Right renal pelvis (tissue), 4 donors: ENCODE data around the gene CD72. TPM values are rescaled to one million over a fixed set of nuclear protein-coding genes. Genes with fewer than 3 reads are reported as not detected.

Experiments used
- DNase-seq, 4 donors: peaks; one replicate each; pipeline ENCODE4 v3.0.0-alpha.2; 2013; ENCODE audit warnings: low read depth in 4 of 4, low spot score in 3 of 4, missing footprints in 1 of 4
- polyA plus RNA-seq, 4 donors: library from polyadenylated mRNA; unstranded; fragments of 120-200 nt; gene quantifications; one replicate each; pipeline ENCODE4 v1.2.1, GENCODE V29; 2013; ENCODE audit not compliant: insufficient read length in 4 of 4

Gene CD72, protein sequence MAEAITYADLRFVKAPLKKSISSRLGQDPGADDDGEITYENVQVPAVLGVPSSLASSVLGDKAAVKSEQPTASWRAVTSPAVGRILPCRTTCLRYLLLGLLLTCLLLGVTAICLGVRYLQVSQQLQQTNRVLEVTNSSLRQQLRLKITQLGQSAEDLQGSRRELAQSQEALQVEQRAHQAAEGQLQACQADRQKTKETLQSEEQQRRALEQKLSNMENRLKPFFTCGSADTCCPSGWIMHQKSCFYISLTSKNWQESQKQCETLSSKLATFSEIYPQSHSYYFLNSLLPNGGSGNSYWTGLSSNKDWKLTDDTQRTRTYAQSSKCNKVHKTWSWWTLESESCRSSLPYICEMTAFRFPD
- polyA plus RNA-seq = 1 to 10 TPM; 2.5 to 3.3 (median 2.7) TPM

DNA sequence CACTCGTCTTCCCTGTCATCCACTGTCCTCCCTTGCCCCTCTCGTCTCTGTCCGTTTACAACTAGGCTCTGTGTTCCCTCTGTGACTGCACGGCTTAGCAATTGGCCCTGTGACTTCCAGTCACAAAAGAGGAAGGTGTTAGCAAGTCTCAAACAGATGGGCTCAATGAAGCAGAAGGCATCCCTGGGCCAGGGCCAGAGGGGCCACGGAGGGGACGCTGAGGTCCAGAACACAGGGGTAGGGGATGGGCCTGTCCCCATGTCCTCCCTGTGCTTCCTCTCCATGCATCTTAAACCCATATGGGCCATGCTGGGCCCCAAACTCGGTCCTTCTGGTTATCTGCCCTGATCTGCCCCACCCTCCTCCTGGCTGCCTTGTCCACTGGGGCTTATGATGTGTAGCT is at the start of gene CD72:
Gene CD72, minus strand, starts transcription at position 89 of the 403 bp plus-strand sequence. CDS start 110 bp downstream, outside the sequence.
- DNase-seq = no peak

DNA sequence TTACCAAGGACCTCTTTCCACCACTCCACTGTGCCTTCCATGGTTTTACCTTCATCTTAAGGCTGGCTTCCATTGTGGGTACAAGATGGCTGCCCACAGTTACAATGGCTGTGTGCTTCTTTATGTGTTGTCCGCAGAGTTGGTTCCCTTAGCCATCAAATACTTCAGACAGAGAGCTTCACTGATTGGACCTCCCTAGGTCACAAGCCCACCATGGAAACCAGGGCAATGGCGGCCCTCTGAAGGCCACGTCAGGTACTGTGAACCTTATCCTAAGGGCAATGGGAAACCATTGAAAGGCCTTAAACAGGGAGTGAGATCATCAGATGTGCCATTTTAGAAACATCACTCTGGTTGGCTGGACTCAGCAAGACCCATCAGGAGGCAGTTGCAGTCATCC is 49.7 kb upstream of the CD72 start:
- no peak for DNase-seq

DNA sequence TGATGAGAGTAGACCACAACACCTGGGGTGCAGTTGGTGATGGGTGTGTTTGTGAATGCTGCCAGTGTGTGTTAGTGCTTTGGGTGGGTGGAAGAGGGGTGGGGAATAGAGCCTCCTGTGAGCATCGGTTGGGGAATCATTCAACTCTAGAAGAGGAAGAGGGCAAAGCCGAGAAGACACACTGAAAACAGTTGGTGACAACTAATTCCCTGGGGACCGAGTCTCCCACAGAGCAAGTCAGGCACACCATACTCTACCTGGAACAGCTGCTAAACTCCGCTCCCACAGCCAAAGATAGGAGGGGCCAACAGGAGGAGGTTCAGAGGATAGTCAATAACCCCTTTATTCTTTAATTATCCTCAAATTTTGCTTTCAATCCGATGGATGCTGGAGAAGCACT is 48.3 kb upstream of the CD72 start:
- no peak for DNase-seq

DNA sequence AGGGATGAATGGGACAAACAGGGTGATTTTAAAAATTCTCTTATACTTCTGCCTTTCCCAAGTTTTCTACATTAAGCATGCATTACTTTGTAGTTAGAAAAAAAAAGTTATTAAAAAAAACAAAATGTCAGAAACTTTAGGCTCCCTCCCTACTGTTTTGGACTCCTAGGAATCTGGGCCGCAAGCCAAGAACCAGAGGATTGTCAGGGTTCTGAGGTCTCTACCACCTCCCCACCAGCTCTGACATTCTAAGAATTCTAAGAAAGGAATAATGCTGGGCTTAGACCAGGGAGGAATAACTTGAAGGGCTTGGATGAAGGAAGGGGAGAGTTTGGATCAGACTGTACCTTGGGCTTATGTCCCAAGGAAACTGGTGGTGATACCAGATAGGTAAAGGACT is 47.8 kb upstream of the CD72 start:
- no peak for DNase-seq

DNA sequence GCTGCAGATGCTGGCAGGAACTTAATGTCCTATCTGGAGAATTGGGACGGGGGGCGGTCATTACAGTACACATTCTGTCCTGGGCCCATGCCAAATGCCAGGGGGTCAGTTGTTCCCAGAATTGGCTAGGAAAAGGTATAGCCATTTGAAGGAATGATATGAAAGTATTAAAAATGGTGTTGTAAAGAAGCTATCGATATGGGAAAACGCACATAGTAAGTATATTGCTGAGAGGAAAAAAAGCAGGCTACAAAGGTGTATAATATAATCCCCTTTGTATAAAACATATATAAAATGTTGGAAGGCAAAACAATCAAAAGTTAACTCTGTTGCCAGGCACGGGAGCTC is 47.2 kb upstream of the CD72 start:
- DNase-seq = no peak

DNA sequence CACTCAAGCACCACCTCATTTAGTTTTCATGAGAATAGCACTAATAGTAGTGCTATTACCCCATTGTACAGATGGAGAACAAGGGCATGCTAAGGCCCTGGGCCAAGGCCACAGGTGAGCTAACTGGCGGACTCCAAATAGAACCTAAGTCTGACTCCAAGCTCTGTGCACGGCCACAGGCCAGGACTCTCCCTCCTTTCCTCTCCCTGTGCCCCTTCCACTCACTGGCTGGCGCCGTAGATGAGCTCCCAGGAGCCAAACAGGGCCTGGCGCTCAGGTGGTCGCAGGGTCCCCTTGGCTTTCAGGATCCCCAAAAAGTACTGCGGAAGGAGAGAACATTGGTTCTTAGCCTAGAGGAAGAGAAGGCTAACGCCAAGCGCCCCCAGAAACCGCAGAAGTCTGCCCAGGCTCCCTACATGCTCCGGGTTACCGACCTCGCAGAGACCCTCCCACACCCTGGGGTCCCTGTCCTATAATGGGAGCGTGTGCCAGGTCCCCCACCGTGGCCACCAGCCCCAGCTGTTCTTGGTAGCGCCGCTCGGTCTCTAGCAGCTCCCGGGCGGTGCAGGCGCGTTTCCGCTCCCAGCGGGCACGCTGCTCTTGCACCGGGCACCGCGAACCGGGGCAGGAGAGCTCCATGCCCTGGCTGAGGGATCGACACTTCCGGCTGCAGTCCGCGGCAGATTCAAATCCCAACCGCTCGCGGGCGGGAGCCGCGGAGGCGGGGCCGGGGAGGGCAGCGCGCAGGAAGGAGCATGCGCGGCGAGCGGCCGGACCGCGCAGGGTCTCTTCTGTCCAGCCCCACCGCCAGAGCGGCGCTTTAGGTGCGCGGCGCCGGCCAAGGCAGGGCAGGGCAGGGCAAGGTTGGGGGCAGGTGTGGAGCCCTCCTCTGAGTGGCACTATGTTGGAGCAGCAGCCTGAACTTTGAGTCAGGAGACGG is 46.6 kb upstream of the CD72 start, which contains the start of gene ARHGEF39:
Gene ARHGEF39, minus strand, starts transcription at position 665 of the 940 bp plus-strand sequence. Its CDS starts 26 bp downstream, at position 639.
- DNase-seq = peak in 3 of 4 donors; percentile 71 to 78 (median 72)

DNA sequence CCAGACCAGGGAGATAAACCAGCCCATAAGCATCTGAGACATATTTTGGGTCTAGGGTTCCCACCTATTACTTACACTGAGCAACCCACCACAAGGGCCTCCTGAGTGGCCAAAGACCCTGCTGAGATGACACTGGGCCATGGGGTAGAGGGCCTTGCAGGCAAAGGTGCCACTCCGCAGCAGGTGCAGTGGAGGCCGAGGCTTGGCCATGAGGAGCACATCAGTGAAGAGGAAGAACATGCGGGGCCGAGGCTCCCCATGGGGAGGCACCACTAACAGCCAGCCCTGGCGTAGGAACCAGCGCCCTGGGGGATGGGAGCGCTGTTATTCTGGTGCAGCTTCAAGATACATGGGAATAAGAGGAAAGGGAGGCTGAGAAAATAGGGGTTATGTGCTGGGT is 44.2 kb upstream of the CD72 start:
- no peak for DNase-seq

DNA sequence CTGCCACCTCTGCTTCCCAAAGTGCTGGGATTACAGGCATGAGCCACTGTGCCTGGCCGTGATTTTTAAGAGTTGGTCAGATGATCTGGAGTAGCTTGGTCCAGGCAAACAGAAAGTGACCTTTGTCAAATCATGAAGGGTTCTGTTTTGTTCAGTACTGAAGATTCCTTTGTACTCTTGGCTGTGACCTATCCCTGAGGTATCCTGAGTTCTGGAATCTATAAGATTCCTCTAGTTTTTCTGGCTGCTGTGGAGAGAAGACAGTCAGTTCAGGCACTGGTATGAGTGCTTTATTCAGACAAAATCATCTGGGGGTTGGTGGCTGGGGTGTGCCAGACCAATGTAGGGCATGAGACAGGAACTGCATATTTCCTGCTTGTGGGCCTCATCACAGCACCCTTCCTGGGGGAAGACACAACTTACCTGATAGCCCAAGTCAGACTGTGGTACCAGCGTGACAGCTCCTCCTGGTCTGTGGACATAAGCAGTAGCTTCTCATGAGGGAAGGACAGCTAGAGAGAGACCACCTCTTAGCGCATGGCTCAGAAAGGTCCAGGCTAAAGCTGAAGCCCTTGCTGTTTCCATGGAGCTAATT is 43.6 kb upstream of the CD72 start:
- DNase-seq = no peak

DNA sequence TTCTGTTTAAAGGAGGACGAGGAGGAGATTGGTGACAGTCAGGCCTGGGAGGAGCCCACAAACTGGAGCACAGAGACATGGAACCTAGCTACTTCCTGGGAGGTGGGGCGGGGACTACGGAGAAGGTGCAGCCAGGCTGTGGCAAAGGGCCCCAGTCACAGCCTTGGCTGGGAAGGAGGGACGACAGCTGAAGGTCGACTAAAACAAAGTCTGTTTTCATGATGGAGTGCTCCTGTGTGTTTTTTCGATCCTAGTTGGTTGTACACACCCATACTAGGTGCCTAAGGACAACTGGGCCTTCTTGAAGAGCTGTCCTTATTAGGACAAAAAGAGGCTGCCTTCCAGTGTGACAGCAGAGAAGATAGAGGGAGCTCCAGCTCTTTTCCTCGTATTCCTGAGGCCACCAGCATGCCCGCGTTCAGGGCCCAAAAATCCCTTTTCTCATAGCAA is 42.8 kb upstream of the CD72 start:
- DNase-seq = no peak

DNA sequence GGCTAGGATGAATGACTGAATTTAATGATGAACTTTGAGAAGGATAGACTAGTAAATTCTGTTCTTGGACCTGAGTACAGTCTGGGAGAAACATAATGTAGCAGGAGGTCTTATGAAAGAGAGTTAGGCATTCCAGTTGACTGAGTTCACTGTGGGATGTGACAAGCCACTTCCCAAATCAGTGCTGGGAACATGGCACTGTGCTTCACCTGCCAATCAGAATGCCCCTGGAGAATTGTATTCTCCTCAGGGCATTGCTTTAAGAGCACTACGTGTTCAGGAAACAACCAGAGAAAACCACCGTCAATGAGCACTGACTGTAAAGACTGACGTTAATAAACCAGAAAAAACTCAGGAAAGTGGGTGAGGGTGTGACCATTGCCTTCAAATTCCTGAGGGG is 41.1 kb upstream of the CD72 start:
- no peak for DNase-seq

DNA sequence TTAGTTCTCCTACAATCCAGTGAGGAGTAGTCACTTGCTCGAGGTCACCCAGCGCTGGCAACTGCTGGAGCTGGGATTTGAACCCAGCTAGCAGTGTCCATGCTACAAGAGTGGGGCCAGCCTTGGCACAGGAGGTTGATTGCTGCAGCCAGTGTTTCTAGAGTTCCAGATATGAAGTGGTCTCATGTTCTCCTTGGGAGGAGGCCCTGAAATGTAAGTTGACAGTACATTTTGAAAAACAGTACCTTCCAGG is 40.7 kb upstream of the CD72 start:
- DNase-seq = no peak

DNA sequence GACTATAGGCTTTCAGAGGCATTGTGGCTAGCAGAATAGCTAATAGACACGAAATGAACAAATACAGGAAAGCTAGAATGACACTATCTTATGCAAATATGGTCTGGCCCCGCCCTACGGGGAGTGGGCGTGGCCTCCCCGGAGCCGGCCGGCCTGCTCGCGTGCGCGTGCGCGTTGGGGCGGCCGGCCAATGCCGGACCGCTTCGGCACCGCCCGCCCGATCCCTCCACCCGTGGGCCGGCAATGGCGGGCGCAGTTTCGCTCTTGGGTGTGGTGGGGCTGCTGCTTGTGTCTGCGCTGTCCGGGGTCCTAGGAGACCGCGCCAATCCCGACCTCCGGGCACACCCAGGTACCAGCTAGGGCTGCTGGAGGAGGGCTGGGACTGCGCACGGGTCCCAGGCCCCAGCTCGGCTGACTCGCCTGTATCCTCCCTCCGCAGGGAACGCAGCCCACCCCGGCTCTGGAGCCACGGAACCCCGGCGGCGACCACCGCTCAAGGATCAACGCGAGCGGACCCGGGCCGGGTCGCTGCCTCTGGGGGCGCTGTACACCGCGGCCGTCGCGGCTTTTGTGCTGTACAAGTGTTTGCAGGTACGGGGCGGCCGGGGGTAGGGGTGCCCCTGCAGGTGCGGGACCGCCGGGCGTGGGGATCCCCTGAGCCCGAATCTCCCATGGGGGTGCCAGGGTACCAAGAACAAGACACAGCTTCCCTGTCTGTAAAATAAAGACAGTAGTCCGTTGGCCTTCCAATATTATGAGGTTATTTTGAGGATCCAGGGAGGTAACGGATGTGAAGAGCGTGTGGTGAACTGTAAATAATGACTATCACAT is 40.1 kb upstream of the CD72 start, which contains the start of gene CCDC107:
Gene CCDC107, plus strand, starts transcription at position 156 of the 831 bp plus-strand sequence. Its CDS starts 88 bp downstream, at position 244.
- DNase-seq = peak; percentile 69 to 85 (median 81)

DNA sequence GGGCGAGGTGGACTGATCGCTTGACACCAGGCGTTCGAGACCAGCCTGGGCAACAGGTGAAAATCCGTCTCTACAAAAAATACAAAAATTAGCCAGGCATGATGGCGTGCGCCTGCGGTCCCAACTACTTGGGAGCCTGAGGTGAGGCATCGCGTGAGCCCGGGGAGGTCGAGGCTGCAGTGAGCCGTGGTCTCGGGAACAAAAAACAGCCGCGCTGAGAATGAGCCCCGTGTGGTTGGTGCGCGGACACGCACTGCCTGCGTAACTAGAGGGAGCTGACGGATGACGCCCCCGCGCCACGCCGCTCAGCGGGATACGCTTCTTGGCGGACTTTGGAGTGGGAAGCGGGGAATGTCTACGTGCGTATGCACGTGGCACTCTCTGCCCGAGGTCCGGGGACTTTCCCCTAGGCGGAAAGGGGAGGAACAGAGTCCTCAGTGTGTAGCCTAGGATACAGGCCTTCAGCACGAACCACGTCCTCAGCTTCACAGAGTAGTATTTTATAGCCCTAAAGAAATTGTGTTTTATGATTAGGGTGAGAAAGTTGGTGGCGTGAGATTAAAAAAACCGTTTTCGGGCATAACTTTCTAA is 39.4 kb upstream of the CD72 start, which contains the start of gene RMRP:
Gene RMRP, minus strand, starts transcription at position 474 of the 591 bp plus-strand sequence.
- peak; percentile 93 to 97 (median 95) for DNase-seq

DNA sequence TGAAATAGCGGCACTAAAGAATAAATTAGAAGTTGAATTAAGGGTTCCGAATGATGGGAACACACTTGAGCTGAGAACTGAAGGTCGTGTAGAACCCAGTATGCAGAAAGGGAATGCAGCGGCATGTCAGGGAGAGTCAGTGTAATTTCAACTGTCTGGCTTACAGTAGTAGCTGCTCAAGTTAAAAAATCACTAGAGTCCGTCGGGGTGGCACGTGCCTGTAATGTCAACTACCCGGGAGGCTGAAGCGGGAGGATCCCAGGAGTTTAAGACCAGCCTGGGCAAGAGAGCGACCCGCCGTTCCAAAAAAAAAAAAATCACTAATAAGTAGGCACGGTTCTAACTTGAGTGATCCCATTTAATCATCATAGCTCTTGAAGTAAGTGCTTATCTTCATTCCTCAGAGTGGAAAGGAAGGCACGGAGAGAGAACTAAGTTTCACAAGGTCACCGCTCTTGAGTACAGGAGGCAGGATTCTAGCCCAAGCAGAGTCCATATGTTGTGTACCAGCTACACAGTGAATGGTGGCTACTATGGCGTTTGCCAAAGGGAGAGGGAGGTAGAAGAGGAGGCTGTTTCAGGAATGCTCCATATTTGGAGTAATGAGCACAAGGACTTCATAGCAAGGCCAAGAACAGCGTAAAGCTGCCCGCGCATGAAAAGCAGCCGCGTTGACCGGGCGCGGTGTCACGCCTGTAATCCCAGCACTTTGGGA is 38.8 kb upstream of the CD72 start:
- DNase-seq = no peak

DNA sequence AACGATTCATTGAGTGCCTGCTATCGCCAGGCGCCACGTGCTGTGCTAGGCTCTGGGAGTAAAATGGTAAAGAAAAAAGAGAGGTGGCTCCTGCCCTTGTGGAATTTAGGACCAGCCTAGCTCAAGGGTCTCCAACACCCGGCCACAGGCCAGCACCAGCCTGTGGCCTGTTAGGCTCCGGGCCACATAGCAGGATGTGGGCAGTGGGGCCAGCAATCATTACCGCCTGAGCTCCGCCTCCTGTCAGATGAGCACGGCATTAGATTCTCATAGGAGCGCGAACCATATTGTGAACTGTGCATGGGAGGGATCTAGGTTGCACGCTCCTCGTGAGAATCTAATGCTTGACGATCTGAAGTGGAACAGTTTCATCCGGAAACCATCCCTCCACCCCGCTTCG is 38.1 kb upstream of the CD72 start:
- DNase-seq = no peak

DNA sequence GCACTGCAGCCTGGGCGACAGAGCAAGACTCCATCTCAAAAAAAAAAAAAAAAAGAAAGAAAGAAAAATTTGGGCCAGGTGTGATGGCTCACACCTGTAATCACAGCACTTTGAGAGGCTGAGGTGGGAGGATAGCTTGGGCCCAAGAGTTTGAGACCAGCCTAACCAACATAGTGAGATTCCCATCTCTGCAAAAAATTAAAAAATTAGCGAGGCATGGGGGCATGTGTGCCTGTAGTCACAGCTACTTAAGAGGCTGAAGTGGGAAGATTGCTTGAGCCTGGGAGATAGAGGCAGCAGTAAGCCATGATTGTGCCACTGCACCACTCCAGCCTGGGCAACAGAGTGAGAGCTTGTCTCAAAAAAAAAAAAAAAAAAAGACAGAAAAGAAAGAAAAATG is 35.4 kb upstream of the CD72 start:
- no peak for DNase-seq

DNA sequence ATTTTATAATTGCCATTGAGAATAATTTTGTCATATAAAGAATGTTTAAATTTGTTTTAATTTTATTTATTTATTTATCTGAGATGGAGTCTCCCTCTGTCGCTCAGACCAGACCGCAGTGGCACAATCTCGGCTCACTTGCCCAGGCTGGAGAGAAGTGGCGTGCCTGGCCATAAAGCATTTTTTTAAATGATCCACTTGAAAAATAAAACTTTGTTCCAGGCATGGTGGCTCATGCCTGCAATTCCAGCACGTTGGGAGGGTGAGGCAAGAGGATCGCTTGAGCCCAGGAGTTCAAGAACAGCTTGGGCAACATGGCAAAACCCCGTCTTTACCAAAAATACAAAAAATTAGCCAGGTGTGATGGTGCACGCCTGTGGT is 34.6 kb upstream of the CD72 start:
- DNase-seq = no peak

DNA sequence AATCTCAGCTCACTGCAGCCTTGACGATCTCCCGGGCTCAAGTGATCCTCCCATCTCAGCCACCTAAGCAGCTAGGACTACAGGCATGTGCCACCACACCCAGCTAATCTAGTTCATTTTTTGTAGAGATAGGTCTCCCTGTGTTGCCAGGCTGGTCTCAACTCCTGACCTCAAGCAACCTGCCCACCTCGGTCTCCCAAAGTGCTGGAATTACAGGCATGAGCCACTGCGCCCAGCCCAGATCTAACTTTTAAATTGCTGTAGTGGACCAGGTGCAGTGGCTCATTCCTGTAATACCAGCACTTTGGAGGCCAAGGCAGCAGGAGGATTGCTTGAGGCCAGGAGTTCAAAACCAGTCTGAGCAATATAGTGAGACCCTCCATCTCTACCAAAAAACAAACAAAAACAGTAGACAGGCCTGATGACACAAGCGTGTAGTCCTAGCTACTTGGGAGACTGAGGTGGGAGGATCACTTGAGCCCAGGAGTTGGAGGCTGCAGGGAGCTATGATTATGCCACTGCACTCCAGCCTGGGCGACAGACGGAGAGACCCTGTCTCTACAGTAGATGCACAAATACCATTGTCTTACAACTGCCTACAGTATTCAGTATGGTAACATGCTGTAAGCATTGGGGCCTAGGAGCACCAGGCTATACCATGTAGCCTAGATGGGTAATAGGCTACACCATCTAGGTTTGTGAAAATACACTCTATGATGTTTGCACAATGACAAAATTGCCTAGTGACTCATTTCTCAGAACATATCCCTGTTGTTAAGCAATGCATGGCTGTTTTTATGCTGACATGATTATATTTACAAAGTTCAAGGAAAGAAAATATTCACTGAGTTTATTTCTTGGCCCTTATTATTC is 34.0 kb upstream of the CD72 start:
- no peak for DNase-seq
